GM12878 (cell line): ENCODE data around the gene FOXO1. TPM values are rescaled to one million over a fixed set of nuclear protein-coding genes. Genes with fewer than 3 reads are reported as not detected.

Experiments
- ATAC-seq: fragments of 200-7000 bp; cut with Tn5 transposase; 3 replicates; pipeline ENCODE4 v1.9.1; 2020; ENCODE audit warnings: mild to moderate bottlenecking, moderate library complexity
- BruUV-seq: library from RNA; stranded (reverse); fragments of 400-500 nt; replicated peaks from 2 replicates; lab custom pipeline; 2021; lab: Mats Ljungman, UMichigan
- CTCF ChIA-PET: fragments of 300-600 bp; sonication (Branson Sonifier 250); formaldehyde crosslinking; extraction: SDS; loops from one replicate; lab custom pipeline; 2021; ENCODE audit warnings: inconsistent platforms; lab: Yijun Ruan, JAX
- POLR2A ChIA-PET: fragments of 350-600 bp; formaldehyde crosslinking; extraction: SDS; loops from one replicate; lab custom pipeline; 2021; ENCODE audit warnings: inconsistent platforms; lab: Charles Lee
- RAD21 ChIA-PET: fragments of 300-600 bp; sonication (Branson Sonifier 250); formaldehyde crosslinking; loops from one replicate; lab custom pipeline; 2023; ENCODE audit warnings: antibody characterized with exemption; ENCODE audit not compliant: unreplicated experiment; lab: Charles Lee
- SMC1A ChIA-PET: fragments of 300-600 bp; sonication (Branson Sonifier 250); formaldehyde crosslinking; loops from one replicate; lab custom pipeline; 2023; ENCODE audit not compliant: unreplicated experiment, uncharacterized antibody; lab: Charles Lee
- DNase-seq: peaks from one replicate; pipeline ENCODE4 v3.0.0-alpha.2; 2011; ENCODE audit warnings: low read depth, low spot score
- FAIRE-seq: peaks from 3 replicates; lab custom pipeline; 2011; peaks lifted over from hg19 to GRCh38; lab: Jason Lieb, UNC
- H2AFZ ChIP-seq: 2 replicates; pipeline ENCODE4 v1.6.0; 2011; ENCODE audit warnings: low read depth, low read length, control low read depth; ENCODE audit not compliant: control insufficient read depth
- H3K27ac ChIP-seq: 2 replicates; pipeline ENCODE4 v1.5.1; 2011; ENCODE audit warnings: control low read depth; ENCODE audit not compliant: control insufficient read depth, insufficient read depth
- H3K27me3 ChIP-seq, 2 experiments: replicated peaks in 1 of 2; 2 replicates each; pipeline versions ENCODE4 v1.6.0 to v1.6.1; 2011; ENCODE audit warnings: low read length in 1 of 2; ENCODE audit not compliant: control insufficient read depth in 2 of 2, insufficient read depth in 2 of 2
- H3K36me3 ChIP-seq, 2 experiments: 2 replicates each; pipeline ENCODE4 v1.5.1; 2011; ENCODE audit warnings: low read length in 1 of 2; ENCODE audit not compliant: control insufficient read depth in 2 of 2, insufficient read depth in 2 of 2
- H3K4me1 ChIP-seq: 2 replicates; pipeline ENCODE4 v1.6.1; 2011; ENCODE audit warnings: mild to moderate bottlenecking, low read length, moderate library complexity, mixed read lengths; ENCODE audit not compliant: control insufficient read depth, insufficient read depth
- H3K4me2 ChIP-seq: 2 replicates; pipeline ENCODE4 v1.6.0; 2011; ENCODE audit warnings: control low read depth; ENCODE audit not compliant: control insufficient read depth, insufficient read depth
- H3K4me3 ChIP-seq: fragments of 200-600 bp; sonication (generic); 2 replicates; pipeline ENCODE4 v1.5.1; 2016
- H3K79me2 ChIP-seq: 2 replicates; pipeline ENCODE4 v1.6.0; 2011; ENCODE audit warnings: low read length; ENCODE audit not compliant: control insufficient read depth, insufficient read depth
- H3K9ac ChIP-seq: 2 replicates; pipeline ENCODE4 v1.8.0; 2011; ENCODE audit warnings: low read length, control low read depth, mixed read lengths; ENCODE audit not compliant: control insufficient read depth, insufficient read depth
- H3K9me3 ChIP-seq: replicated peaks from 3 replicates; pipeline ENCODE4 v1.5.1; 2011; ENCODE audit warnings: mild to moderate bottlenecking, low read length; ENCODE audit not compliant: control insufficient read depth, insufficient read depth
- H4K20me1 ChIP-seq: 2 replicates; pipeline ENCODE4 v1.6.0; 2011; ENCODE audit not compliant: control insufficient read depth, insufficient read depth
- EZH2 ChIP-seq: IDR thresholded peaks from 2 replicates; pipeline ENCODE4 v1.6.1; 2012; ENCODE audit warnings: low read depth, mild to moderate bottlenecking, control low read depth, inconsistent platforms, low read length, borderline replicate concordance; ENCODE audit not compliant: control insufficient read depth
- KDM1A ChIP-seq: fragments of 200-600 bp; sonication (generic); IDR thresholded peaks from 2 replicates; pipeline ENCODE4 v1.6.1; 2016; ENCODE audit warnings: borderline replicate concordance
- POU2F2 ChIP-seq: IDR thresholded peaks from 3 replicates; pipeline ENCODE4 v1.6.1; 2011; ENCODE audit warnings: low read depth, mild to moderate bottlenecking, low read length, borderline replicate concordance
- RBBP5 ChIP-seq: fragments of 200-600 bp; sonication (generic); conservative IDR thresholded peaks from 2 replicates; pipeline ENCODE4 v1.6.1; 2016
- RUNX3 ChIP-seq: IDR thresholded peaks from 2 replicates; pipeline ENCODE4 v1.6.1; 2012; ENCODE audit warnings: low read length, inconsistent platforms
- SREBF2 ChIP-seq: IDR thresholded peaks from 2 replicates; pipeline ENCODE4 v1.6.1; 2012; ENCODE audit warnings: mild to moderate bottlenecking, low read length
- TAF1 ChIP-seq: IDR thresholded peaks from 2 replicates; pipeline ENCODE4 v1.6.1; 2011; ENCODE audit warnings: mild to moderate bottlenecking, low read depth, low read length, borderline replicate concordance
- TBL1XR1 ChIP-seq: IDR thresholded peaks from 2 replicates; pipeline ENCODE4 v1.6.1; 2012; ENCODE audit warnings: low read depth, low read length, improper control_type of control experiment
- TCF3 ChIP-seq: IDR thresholded peaks from 2 replicates; pipeline ENCODE4 v1.6.1; 2012; ENCODE audit warnings: low read depth, mild to moderate bottlenecking, low read length, borderline replicate concordance; ENCODE audit not compliant: insufficient read depth
- YBX1 ChIP-seq: fragments of 450-650 bp; IDR thresholded peaks from 2 replicates; pipeline ENCODE4 v1.6.1; 2016; ENCODE audit warnings: antibody characterized with exemption
- YY1 ChIP-seq: IDR thresholded peaks from 2 replicates; pipeline ENCODE4 v1.6.1; 2011; ENCODE audit warnings: low read depth, mild to moderate bottlenecking, low read length
- ZNF207 ChIP-seq: fragments of 450-650 bp; IDR thresholded peaks from 2 replicates; pipeline ENCODE4 v1.6.1; 2014; ENCODE audit warnings: antibody characterized with exemption, mild to moderate bottlenecking, borderline replicate concordance
- WGBS: methylation state at CpG from one replicate; pipeline ENCODE4 v1.1.6; 2016; ENCODE audit warnings: low lambda C conversion rate; ENCODE audit not compliant: insufficient replicate concordance, insufficient coverage; ENCODE audit errors: missing lambda C conversion rate; 5-methylcytosine and 5-hydroxymethylcytosine counted together
- in situ Hi-C: fragments of 300-500 bp; cut with MboI; formaldehyde crosslinking; loops from 9 replicates; pipeline ENCODE4 v1.14.3; 2018; ENCODE audit warnings: mixed read lengths
- intact Hi-C: fragments of 100-400 bp; cut with micrococcal nuclease; formaldehyde crosslinking; loops from one replicate; pipeline ENCODE4 v1.14.2; 2022; ENCODE audit not compliant: unreplicated experiment
- polyA plus RNA-seq, 11 experiments: library from polyadenylated mRNA; depleted of rRNA in 4 of 11; unstranded in 6 of 11; stranded (reverse) in 5 of 11; fragments of >200 nt; fragmentation: Nextera tagmentation in 4 of 11; fragmentation: Illumina TruSeq in 1 of 11; extraction: Ambion mirVana in 4 of 11; extraction: Trizol in 1 of 11; gene quantifications; 1 replicate in 1 of 11; 2 replicates in 10 of 11; pipeline versions ENCODE4 v1.2.1 to v1.2.3, GENCODE V29; 2011 to 2016; ENCODE audit warnings: inconsistent platforms in 2 of 11, missing spikeins in 2 of 11, low read depth in 1 of 11
- total RNA-seq, 4 experiments: library from RNA; depleted of rRNA in 3 of 4; stranded (reverse); fragments of >200 nt in 3 of 4; fragmentation: Illumina TruSeq in 1 of 4; extraction: Trizol in 1 of 4; gene quantifications; 2 replicates each; pipeline versions ENCODE4 v1.2.1 to v1.2.3, GENCODE V29; 2013 to 2021
- TF ChIP-seq, protein P1 (sequence below): IDR thresholded peaks from 2 replicates; pipeline ENCODE4 v1.6.1; 2012; ENCODE audit warnings: mild to moderate bottlenecking, low read depth, low read length

Gene FOXO1
- total and polyA plus RNA-seq, 10 of the 15 experiments (the other 5 are each of a cell fraction or from before 2014, with no cell fraction given) = 0.58 to 8.3 (median 0.88) TPM

DNA sequence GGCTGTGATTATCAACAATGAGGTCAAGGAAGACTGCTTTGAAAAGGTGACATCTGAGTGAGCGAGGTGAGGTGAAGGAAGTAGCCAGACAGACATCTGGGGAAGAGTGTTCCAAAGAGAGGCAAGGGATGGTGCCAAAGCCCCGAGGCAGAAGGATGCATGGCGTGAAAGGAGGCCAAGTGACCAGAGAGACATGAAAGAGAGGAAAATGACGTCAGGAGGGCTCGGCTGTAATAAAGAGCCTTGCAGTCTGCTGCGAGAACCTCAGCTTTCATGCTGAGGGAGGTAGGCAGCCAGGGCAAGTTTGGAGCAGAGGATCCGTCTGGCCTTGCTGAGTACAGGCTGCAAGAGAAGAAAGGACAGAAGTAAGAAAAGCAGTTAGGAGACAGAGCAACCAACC is 50.8 kb downstream of the FOXO1 start:
- FAIRE-seq = no peak
- Histone ChIP-seq H3K79me2 (peaks cover 18% of the 10 kb centered on the region), H3K9me3 (no peaks in the 10 kb centered on the region), H3K4me2 (no peak overlapping the region), H3K27me3 (no peaks in the 10 kb centered on the region), H4K20me1 (peaks cover 3% of the 10 kb centered on the region)
- no peak for ATAC-seq
- intact Hi-C loops = no loop called here
- RAD21 ChIA-PET = no interaction called here
- CTCF ChIA-PET = no interaction called here
- DNase-seq = no peak
- no TSS peak for BruUV-seq
- in situ Hi-C loops = no loop called here
- TF ChIP-seq EZH2 (no peak), TAF1 (no peak), TBL1XR1 (no peak)
- TF ChIP-seq, all 136 proteins: peak for 0
- Histone ChIP-seq H3K27ac (no peak overlapping the region), H3K36me3 (0 out of 4 replicates have a peak, but pooled peaks cover 0 to 2% of the 10 kb centered on the region in 2 experiments), H3K4me3 (no peak overlapping the region), H2AFZ (no peak overlapping the region), H3K4me1 (peaks cover 19% of the 10 kb centered on the region), H3K9ac (no peak overlapping the region)
- SMC1A ChIA-PET = no interaction called here
- POLR2A ChIA-PET = no interaction called here
- WGBS = 86% methylated on average over 7 of the region's 7 CpGs

DNA sequence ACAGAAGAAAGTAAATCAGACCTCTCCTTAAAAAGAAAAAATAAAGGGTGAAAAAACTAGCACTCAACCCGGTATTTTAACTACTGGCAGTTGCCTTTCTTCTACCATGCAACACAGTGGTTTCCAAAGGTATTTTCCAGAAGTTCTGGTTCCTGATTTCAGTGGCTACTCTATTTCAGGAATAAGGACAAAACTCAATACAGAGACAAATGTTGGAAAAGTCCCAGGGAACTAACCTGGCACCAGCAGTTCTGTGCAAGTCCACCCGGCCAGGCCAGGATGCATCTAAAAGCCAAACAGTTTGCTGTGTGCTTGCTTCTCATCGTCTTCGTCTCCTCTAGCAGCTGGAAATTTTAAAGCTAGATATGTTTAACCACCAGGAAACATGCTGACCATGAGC is 52.5 kb downstream of the FOXO1 start:
- no TSS peak for BruUV-seq
- Histone ChIP-seq H3K27ac (no peak overlapping the region), H2AFZ (no peak overlapping the region), H3K36me3 (0 out of 4 replicates have a peak, but pooled peaks cover 0 to 2% of the 10 kb centered on the region in 2 experiments), H4K20me1 (peaks cover 3% of the 10 kb centered on the region), H3K4me3 (no peak overlapping the region), H3K9me3 (no peaks in the 10 kb centered on the region), H3K9ac (no peak overlapping the region), H3K79me2 (peaks cover 21% of the 10 kb centered on the region), H3K4me1 (peaks cover 19% of the 10 kb centered on the region), H3K27me3 (no peaks in the 10 kb centered on the region), H3K4me2 (0 out of 2 replicates have a peak overlapping the region, but pooled peaks have one; percentile 13)
- ATAC-seq (no peak), FAIRE-seq (no peak), DNase-seq (no peak)
- intact Hi-C loops = no loop called here
- WGBS = 63% methylated on average over 4 of the region's 4 CpGs
- RAD21 ChIA-PET = interaction anchor here (0.6 to 1.7 kb wide), 2 partner anchors 23 to 39 kb away, joined by 3 to 4 read pairs; no protein-coding TSS in a partner anchor
- in situ Hi-C loops = no loop called here
- TF ChIP-seq KDM1A = no peak
- TF ChIP-seq SREBF2 = no peak
- TF ChIP-seq POU2F2 = no peak
- no peak for TF ChIP-seq YBX1
- no peak for TF ChIP-seq RUNX3
- TF ChIP-seq YY1 = no peak
- TF ChIP-seq, protein P1, sequence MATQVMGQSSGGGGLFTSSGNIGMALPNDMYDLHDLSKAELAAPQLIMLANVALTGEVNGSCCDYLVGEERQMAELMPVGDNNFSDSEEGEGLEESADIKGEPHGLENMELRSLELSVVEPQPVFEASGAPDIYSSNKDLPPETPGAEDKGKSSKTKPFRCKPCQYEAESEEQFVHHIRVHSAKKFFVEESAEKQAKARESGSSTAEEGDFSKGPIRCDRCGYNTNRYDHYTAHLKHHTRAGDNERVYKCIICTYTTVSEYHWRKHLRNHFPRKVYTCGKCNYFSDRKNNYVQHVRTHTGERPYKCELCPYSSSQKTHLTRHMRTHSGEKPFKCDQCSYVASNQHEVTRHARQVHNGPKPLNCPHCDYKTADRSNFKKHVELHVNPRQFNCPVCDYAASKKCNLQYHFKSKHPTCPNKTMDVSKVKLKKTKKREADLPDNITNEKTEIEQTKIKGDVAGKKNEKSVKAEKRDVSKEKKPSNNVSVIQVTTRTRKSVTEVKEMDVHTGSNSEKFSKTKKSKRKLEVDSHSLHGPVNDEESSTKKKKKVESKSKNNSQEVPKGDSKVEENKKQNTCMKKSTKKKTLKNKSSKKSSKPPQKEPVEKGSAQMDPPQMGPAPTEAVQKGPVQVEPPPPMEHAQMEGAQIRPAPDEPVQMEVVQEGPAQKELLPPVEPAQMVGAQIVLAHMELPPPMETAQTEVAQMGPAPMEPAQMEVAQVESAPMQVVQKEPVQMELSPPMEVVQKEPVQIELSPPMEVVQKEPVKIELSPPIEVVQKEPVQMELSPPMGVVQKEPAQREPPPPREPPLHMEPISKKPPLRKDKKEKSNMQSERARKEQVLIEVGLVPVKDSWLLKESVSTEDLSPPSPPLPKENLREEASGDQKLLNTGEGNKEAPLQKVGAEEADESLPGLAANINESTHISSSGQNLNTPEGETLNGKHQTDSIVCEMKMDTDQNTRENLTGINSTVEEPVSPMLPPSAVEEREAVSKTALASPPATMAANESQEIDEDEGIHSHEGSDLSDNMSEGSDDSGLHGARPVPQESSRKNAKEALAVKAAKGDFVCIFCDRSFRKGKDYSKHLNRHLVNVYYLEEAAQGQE = no peak
- no peak for TF ChIP-seq TBL1XR1
- TF ChIP-seq TCF3 = no peak
- no peak for TF ChIP-seq RBBP5
- no peak for TF ChIP-seq ZNF207
- CTCF ChIA-PET = interaction anchor here (0.6 kb wide), 1 partner anchor 103 kb away, joined by 3 read pairs; no protein-coding TSS in a partner anchor
- SMC1A ChIA-PET = interaction anchor here (0.6 to 1.5 kb wide), 4 partner anchors 9 to 859 kb away, joined by 3 to 5 read pairs (median 4); no protein-coding TSS in a partner anchor
- POLR2A ChIA-PET = no interaction called here
